ENCODE results near the gene MED15. TPM values are rescaled to one million over a fixed set of nuclear protein-coding genes. Genes with fewer than 3 reads are reported as not detected.

The MED15 gene
- total RNA-seq, 1 donor from 2014 or later: 16.7 TPM

- H3K27ac ChIP-seq (ENCODE audit: low read depth, low read length): no peak overlapping the region
- H3K27me3 ChIP-seq (ENCODE audit: control insufficient read depth in 3 of 3, insufficient read depth in 3 of 3, low read length in 3 of 3): no peaks in the 10 kb centered on the region
- no peak overlapping the region for H3K4me3 ChIP-seq (ENCODE audit: low read length in 3 of 3)
- H3K36me3 ChIP-seq (ENCODE audit: control insufficient read depth in 3 of 3, insufficient read depth in 3 of 3, low read length in 3 of 3): peaks cover 0 to 37% (median 23%) of the 10 kb centered on the region in 3 donors
- peaks cover 33 to 43% (median 41%) of the 10 kb centered on the region in 3 donors for H3K4me1 ChIP-seq (ENCODE audit: control insufficient read depth in 3 of 3, insufficient read depth in 3 of 3, low read length in 3 of 3)
- H3K9ac ChIP-seq (ENCODE audit: low read depth in 1 of 3, low read length in 3 of 3): no peak overlapping the region
- H3K9me3 ChIP-seq (ENCODE audit: control insufficient read depth in 3 of 3, low read length in 3 of 3): no peaks in the 10 kb centered on the region
These were observed 51.9 kb downstream of the MED15 start for GRCh38 chr22:20559174-20559760.

- H3K9me3 ChIP-seq (ENCODE audit: control insufficient read depth in 3 of 3, low read length in 3 of 3): no peaks in the 10 kb centered on the region
- H3K27ac ChIP-seq (ENCODE audit: low read depth, low read length): no peak overlapping the region
- no peaks in the 10 kb centered on the region for H3K27me3 ChIP-seq (ENCODE audit: control insufficient read depth in 3 of 3, insufficient read depth in 3 of 3, low read length in 3 of 3)
- H3K4me3 ChIP-seq (ENCODE audit: low read length in 3 of 3): no peak overlapping the region
- H3K9ac ChIP-seq (ENCODE audit: low read depth in 1 of 3, low read length in 3 of 3): no peak overlapping the region
- peaks cover 20 to 29% (median 26%) of the 10 kb centered on the region in 3 donors for H3K4me1 ChIP-seq (ENCODE audit: control insufficient read depth in 3 of 3, insufficient read depth in 3 of 3, low read length in 3 of 3)
- peaks cover 13 to 42% (median 33%) of the 10 kb centered on the region in 3 donors for H3K36me3 ChIP-seq (ENCODE audit: control insufficient read depth in 3 of 3, insufficient read depth in 3 of 3, low read length in 3 of 3)
These were observed 53.3 kb downstream of the MED15 start for GRCh38 chr22:20560716-20561115.

- peaks cover 22 to 50% (median 41%) of the 10 kb centered on the region in 3 donors for H3K36me3 ChIP-seq (ENCODE audit: control insufficient read depth in 3 of 3, insufficient read depth in 3 of 3, low read length in 3 of 3)
- H3K4me3 ChIP-seq (ENCODE audit: low read length in 3 of 3): no peak overlapping the region
- no peak overlapping the region for H3K27ac ChIP-seq (ENCODE audit: low read depth, low read length)
- no peaks in the 10 kb centered on the region for H3K9me3 ChIP-seq (ENCODE audit: control insufficient read depth in 3 of 3, low read length in 3 of 3)
- peaks cover 12 to 22% (median 19%) of the 10 kb centered on the region in 3 donors for H3K4me1 ChIP-seq (ENCODE audit: control insufficient read depth in 3 of 3, insufficient read depth in 3 of 3, low read length in 3 of 3)
- H3K27me3 ChIP-seq (ENCODE audit: control insufficient read depth in 3 of 3, insufficient read depth in 3 of 3, low read length in 3 of 3): no peaks in the 10 kb centered on the region
- H3K9ac ChIP-seq (ENCODE audit: low read depth in 1 of 3, low read length in 3 of 3): no peak overlapping the region
These were observed 54.5 kb downstream of the MED15 start for GRCh38 chr22:20561882-20562281.

DNA sequence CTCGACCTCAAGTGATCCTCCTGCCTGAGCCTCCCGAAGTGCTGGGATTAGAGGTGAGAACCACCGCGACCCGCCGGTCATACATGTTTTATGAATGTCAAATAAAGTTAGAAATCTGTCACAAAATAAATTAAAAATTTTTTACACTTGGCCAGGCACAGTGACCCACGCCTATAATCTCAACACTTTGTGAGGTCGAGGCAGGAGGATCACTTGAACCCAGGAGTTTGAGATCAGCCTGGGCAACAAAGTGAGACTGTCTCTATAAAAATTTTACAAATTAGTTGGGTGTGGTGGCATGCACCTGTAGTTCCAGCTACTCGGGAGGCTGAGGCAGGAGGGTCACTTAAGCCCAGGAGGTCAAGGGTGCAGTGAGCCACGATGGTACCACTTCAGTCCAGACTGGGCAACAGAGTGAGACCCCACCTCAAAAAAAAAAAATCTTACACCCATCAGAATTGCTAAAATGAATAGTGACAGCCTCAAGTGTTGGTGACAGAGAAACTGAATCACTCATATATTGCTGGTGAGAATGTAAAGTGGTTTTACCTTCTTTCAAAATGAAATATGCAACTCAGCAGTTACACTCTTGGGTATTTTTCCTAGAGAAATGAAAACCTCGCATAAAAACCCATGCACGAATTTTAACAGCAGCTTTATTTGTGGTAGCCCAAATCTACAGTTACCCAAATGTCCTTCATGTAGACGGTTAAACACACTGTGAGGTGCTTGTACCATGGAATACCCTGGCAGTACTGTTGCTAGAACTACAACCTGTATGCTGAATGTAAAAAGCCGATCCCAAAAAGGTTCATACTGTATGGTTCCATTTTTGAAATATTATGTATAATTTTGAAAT is 55.4 kb downstream of the MED15 start:
- Histone ChIP-seq H3K9me3 (ENCODE audit: control insufficient read depth in 3 of 3, low read length in 3 of 3) (no peaks in the 10 kb centered on the region), H3K27me3 (ENCODE audit: control insufficient read depth in 3 of 3, insufficient read depth in 3 of 3, low read length in 3 of 3) (no peaks in the 10 kb centered on the region), H3K9ac (ENCODE audit: low read depth in 1 of 3, low read length in 3 of 3) (no peak overlapping the region), H3K4me3 (ENCODE audit: low read length in 3 of 3) (no peak overlapping the region), H3K36me3 (ENCODE audit: control insufficient read depth in 3 of 3, insufficient read depth in 3 of 3, low read length in 3 of 3) (peaks cover 29 to 50% (median 49%) of the 10 kb centered on the region in 3 donors), H3K4me1 (ENCODE audit: control insufficient read depth in 3 of 3, insufficient read depth in 3 of 3, low read length in 3 of 3) (peaks cover 3 to 21% (median 14%) of the 10 kb centered on the region in 3 donors), H3K27ac (ENCODE audit: low read depth, low read length) (no peak overlapping the region)

GRCh38 chr22:20563466-20563906 is 56.1 kb downstream of the MED15 start:
- no peak overlapping the region for H3K27ac ChIP-seq (ENCODE audit: low read depth, low read length)
- no peak overlapping the region for H3K9ac ChIP-seq (ENCODE audit: low read depth in 1 of 3, low read length in 3 of 3)
- H3K9me3 ChIP-seq (ENCODE audit: control insufficient read depth in 3 of 3, low read length in 3 of 3): no peaks in the 10 kb centered on the region
- peaks cover 34 to 51% (median 49%) of the 10 kb centered on the region in 3 donors for H3K36me3 ChIP-seq (ENCODE audit: control insufficient read depth in 3 of 3, insufficient read depth in 3 of 3, low read length in 3 of 3)
- no peaks in the 10 kb centered on the region for H3K27me3 ChIP-seq (ENCODE audit: control insufficient read depth in 3 of 3, insufficient read depth in 3 of 3, low read length in 3 of 3)
- peaks cover 5 to 21% (median 14%) of the 10 kb centered on the region in 3 donors for H3K4me1 ChIP-seq (ENCODE audit: control insufficient read depth in 3 of 3, insufficient read depth in 3 of 3, low read length in 3 of 3)
- H3K4me3 ChIP-seq (ENCODE audit: low read length in 3 of 3): no peak overlapping the region

GRCh38 chr22:20563941-20564371 is 56.5 kb downstream of the MED15 start:
- Histone ChIP-seq H3K36me3 (ENCODE audit: control insufficient read depth in 3 of 3, insufficient read depth in 3 of 3, low read length in 3 of 3) (peaks cover 39 to 53% (median 49%) of the 10 kb centered on the region in 3 donors), H3K27ac (ENCODE audit: low read depth, low read length) (no peak overlapping the region)

GRCh38 chr22:20565079-20565734 is 57.8 kb downstream of the MED15 start:
- Histone ChIP-seq H3K27me3 (ENCODE audit: control insufficient read depth in 3 of 3, insufficient read depth in 3 of 3, low read length in 3 of 3) (no peaks in the 10 kb centered on the region), H3K27ac (ENCODE audit: low read depth, low read length) (no peak overlapping the region), H3K9ac (ENCODE audit: low read depth in 1 of 3, low read length in 3 of 3) (no peak overlapping the region), H3K4me3 (ENCODE audit: low read length in 3 of 3) (no peak overlapping the region), H3K36me3 (ENCODE audit: control insufficient read depth in 3 of 3, insufficient read depth in 3 of 3, low read length in 3 of 3) (peaks cover 43 to 52% (median 43%) of the 10 kb centered on the region in 3 donors), H3K4me1 (ENCODE audit: control insufficient read depth in 3 of 3, insufficient read depth in 3 of 3, low read length in 3 of 3) (peaks cover 16 to 29% (median 26%) of the 10 kb centered on the region in 3 donors), H3K9me3 (ENCODE audit: control insufficient read depth in 3 of 3, low read length in 3 of 3) (no peaks in the 10 kb centered on the region)

More at GRCh38 chr22:20563941-20564371, 56.5 kb downstream of the MED15 start:
- Histone ChIP-seq H3K9me3 (ENCODE audit: control insufficient read depth in 3 of 3, low read length in 3 of 3) (no peaks in the 10 kb centered on the region), H3K4me3 (ENCODE audit: low read length in 3 of 3) (no peak overlapping the region), H3K4me1 (ENCODE audit: control insufficient read depth in 3 of 3, insufficient read depth in 3 of 3, low read length in 3 of 3) (peaks cover 10 to 22% (median 18%) of the 10 kb centered on the region in 3 donors), H3K9ac (ENCODE audit: low read depth in 1 of 3, low read length in 3 of 3) (no peak overlapping the region), H3K27me3 (ENCODE audit: control insufficient read depth in 3 of 3, insufficient read depth in 3 of 3, low read length in 3 of 3) (no peaks in the 10 kb centered on the region)

DNA sequence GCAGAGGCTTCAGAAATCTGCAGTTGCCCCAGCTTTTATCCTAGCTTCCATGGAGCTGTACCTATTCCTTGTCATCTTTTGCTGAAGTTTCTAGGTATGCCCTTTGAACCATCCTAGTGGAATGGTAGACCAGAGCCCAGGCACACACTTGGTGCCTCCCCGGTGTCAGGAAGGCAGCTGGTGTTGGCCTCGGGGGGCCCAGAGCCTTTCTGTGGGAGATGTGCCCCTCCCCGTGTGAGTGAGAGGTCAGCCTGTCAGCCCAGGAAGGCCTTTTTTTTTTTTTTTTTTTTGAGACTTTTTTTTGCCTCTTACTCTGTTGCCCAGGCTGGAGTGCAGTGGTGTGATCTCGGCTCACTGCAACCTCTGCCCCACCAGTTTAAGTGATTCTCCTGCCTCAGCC is 58.4 kb downstream of the MED15 start:
- H3K9me3 ChIP-seq (ENCODE audit: control insufficient read depth in 3 of 3, low read length in 3 of 3): no peaks in the 10 kb centered on the region
- H3K27me3 ChIP-seq (ENCODE audit: control insufficient read depth in 3 of 3, insufficient read depth in 3 of 3, low read length in 3 of 3): no peaks in the 10 kb centered on the region
- peaks cover 16 to 29% (median 26%) of the 10 kb centered on the region in 3 donors for H3K4me1 ChIP-seq (ENCODE audit: control insufficient read depth in 3 of 3, insufficient read depth in 3 of 3, low read length in 3 of 3)
- H3K27ac ChIP-seq (ENCODE audit: low read depth, low read length): no peak overlapping the region
- no peak overlapping the region for H3K4me3 ChIP-seq (ENCODE audit: low read length in 3 of 3)
- peaks cover 43 to 52% (median 43%) of the 10 kb centered on the region in 3 donors for H3K36me3 ChIP-seq (ENCODE audit: control insufficient read depth in 3 of 3, insufficient read depth in 3 of 3, low read length in 3 of 3)
- no peak overlapping the region for H3K9ac ChIP-seq (ENCODE audit: low read depth in 1 of 3, low read length in 3 of 3)

DNA sequence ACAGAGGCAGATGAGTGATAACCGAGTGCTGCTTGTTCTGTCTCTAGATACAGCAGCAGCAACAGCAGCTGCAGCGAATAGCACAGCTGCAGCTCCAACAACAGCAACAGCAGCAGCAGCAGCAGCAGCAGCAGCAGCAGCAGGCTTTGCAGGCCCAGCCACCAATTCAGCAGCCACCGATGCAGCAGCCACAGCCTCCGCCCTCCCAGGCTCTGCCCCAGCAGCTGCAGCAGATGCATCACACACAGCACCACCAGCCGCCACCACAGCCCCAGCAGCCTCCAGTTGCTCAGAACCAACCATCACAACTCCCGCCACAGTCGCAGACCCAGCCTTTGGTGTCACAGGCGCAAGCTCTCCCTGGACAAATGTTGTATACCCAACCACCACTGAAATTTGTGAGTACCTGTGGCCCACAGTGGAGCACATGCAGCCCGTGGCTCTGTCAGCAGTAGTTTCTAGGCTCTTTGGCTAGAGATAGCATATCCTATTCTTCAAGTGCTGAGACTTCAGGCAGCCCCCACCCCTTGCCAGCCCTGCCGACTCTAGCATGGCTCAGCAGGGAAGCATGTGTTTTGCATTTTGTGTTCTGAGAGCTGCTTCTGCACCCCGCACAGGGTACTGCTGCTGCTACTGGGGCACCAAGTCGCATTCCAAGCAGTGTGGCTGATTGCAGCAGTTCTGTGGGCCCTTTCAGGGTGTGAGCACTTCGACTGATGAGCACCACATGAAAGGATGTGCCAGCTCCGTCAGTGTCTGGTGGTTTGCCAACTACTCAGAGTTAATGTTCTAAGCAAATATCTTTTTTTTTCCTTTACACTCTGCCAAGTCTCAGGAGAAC is 59.2 kb downstream of the MED15 start:
- Histone ChIP-seq H3K27me3 (ENCODE audit: control insufficient read depth in 3 of 3, insufficient read depth in 3 of 3, low read length in 3 of 3) (no peaks in the 10 kb centered on the region), H3K27ac (ENCODE audit: low read depth, low read length) (no peak overlapping the region), H3K4me1 (ENCODE audit: control insufficient read depth in 3 of 3, insufficient read depth in 3 of 3, low read length in 3 of 3) (peaks cover 16 to 29% (median 26%) of the 10 kb centered on the region in 3 donors), H3K9ac (ENCODE audit: low read depth in 1 of 3, low read length in 3 of 3) (no peak overlapping the region), H3K36me3 (ENCODE audit: control insufficient read depth in 3 of 3, insufficient read depth in 3 of 3, low read length in 3 of 3) (peaks cover 49 to 60% (median 51%) of the 10 kb centered on the region in 3 donors), H3K4me3 (ENCODE audit: low read length in 3 of 3) (no peak overlapping the region), H3K9me3 (ENCODE audit: control insufficient read depth in 3 of 3, low read length in 3 of 3) (no peaks in the 10 kb centered on the region)

Measured in skeletal muscle tissue (tissue), 4 donors.